Right renal pelvis (tissue), 4 donors: Measurements from ENCODE around the gene FAM124A. TPM values are rescaled to one million over a fixed set of nuclear protein-coding genes. Genes with fewer than 3 reads are reported as not detected.
"Not testable (repeated sequence)": the region's sequence is repeated elsewhere in the genome, so short reads cannot be mapped to it uniquely, and the experiment has no call there.

Experiments
- DNase-seq, 4 donors: peaks; one replicate each; pipeline ENCODE4 v3.0.0-alpha.2; 2013; ENCODE audit warnings: low read depth in 4 of 4, low spot score in 3 of 4, missing footprints in 1 of 4
- polyA plus RNA-seq, 4 donors: library from polyadenylated mRNA; unstranded; fragments of 120-200 nt; gene quantifications; one replicate each; pipeline ENCODE4 v1.2.1, GENCODE V29; 2013; ENCODE audit not compliant: insufficient read length in 4 of 4

Gene FAM124A
- polyA plus RNA-seq, 4 donors: 4.2 to 5.3 (median 4.4) TPM

GRCh38 chr13:51266642-51267041 lies 44.4 kb downstream of the FAM124A start:
- no peak for DNase-seq

- DNase-seq: no peak
Measured at GRCh38 chr13:51267622-51268021, 45.4 kb downstream of the FAM124A start.

- no peak for DNase-seq
Measured at GRCh38 chr13:51269039-51269438, 46.8 kb downstream of the FAM124A start.

- no peak for DNase-seq
Measured at GRCh38 chr13:51270623-51271415, 48.6 kb downstream of the FAM124A start.

- no peak for DNase-seq
Measured at GRCh38 chr13:51271528-51272085, 49.4 kb downstream of the FAM124A start.

GRCh38 chr13:51275101-51275500 lies 52.9 kb downstream of the FAM124A start:
- DNase-seq: no peak

- no peak for DNase-seq
Measured at GRCh38 chr13:51276636-51277035, 54.4 kb downstream of the FAM124A start.

GRCh38 chr13:51277928-51278327 lies 55.7 kb downstream of the FAM124A start:
- DNase-seq: no peak

GRCh38 chr13:51278426-51279130 lies 56.4 kb downstream of the FAM124A start:
- no peak for DNase-seq

GRCh38 chr13:51280379-51280940 lies 58.3 kb downstream of the FAM124A start:
- DNase-seq: no peak

GRCh38 chr13:51282322-51282721 lies 60.1 kb downstream of the FAM124A start:
- DNase-seq: no peak

- DNase-seq: not testable (repeated sequence)
Measured at GRCh38 chr13:51282923-51283322, 60.7 kb downstream of the FAM124A start.

- DNase-seq: no peak
Measured at GRCh38 chr13:51283371-51283770, 61.2 kb downstream of the FAM124A start.

GRCh38 chr13:51284339-51284738 lies 62.1 kb downstream of the FAM124A start:
- DNase-seq: no peak

GRCh38 chr13:51286135-51287002 lies 64.2 kb downstream of the FAM124A start:
- peak; percentile 28 to 52 (median 40) for DNase-seq

GRCh38 chr13:51287758-51288157 lies 65.6 kb downstream of the FAM124A start:
- DNase-seq: no peak

GRCh38 chr13:51288254-51288653 lies 66.1 kb downstream of the FAM124A start:
- DNase-seq: not testable (repeated sequence)

GRCh38 chr13:51291341-51291740 lies 69.1 kb downstream of the FAM124A start:
- DNase-seq: no peak

GRCh38 chr13:51292000-51292565 lies 69.9 kb downstream of the FAM124A start:
- DNase-seq: no peak

- DNase-seq: no peak
Measured at GRCh38 chr13:51297556-51297955, 75.4 kb downstream of the FAM124A start.
